Sigmoid colon (tissue), 4 donors: Measurements from ENCODE around the gene MAN2A2.

Experiments
- POLR2AphosphoS5 ChIP-seq, 4 donors: sonication (generic); formaldehyde crosslinking; IDR thresholded peaks; one replicate each; pipeline ENCODE4 v1.6.1; 2017; ENCODE audit warnings: antibody characterized with exemption in 4 of 4
- TF ChIP-seq, protein P1 (sequence below), 4 experiments: fragments of 450-650 bp in 3 of 4; fragments of 200-600 bp in 1 of 4; IDR thresholded peaks; one replicate each; pipeline ENCODE4 v1.5.1; 2016 to 2019; ENCODE audit warnings: antibody characterized with exemption in 4 of 4, mild to moderate bottlenecking in 3 of 4, moderate library complexity in 2 of 4

DNA sequence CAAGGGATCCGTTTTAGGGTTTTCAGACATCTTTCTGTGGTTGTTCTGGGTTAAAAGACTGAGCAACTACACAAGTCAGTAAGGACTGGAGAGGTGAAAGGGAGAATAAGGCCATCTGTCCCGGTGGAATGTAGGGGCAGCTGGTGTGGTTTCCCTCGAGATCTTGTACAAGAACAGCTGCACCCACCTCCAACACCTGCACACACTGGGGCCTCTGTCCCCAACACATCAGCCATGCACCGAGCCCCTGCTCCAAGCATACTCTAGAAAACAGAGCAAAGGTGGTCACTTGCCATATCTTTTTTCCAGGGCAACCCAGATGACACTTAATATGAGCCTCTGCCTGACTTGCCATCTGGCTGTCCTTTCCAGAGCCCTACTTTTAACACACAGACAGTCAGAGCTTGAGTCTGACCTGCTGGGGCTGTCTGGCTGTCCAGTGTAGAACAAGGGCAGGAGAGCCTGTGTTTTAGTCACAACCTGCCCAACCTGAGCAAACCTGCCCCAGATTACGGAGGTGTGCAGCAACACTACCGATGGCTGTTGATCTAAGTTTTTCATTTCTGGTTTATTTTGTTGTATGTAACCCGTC lies 12.2 kb downstream of the MAN2A2 start:
- TF ChIP-seq, protein P1, sequence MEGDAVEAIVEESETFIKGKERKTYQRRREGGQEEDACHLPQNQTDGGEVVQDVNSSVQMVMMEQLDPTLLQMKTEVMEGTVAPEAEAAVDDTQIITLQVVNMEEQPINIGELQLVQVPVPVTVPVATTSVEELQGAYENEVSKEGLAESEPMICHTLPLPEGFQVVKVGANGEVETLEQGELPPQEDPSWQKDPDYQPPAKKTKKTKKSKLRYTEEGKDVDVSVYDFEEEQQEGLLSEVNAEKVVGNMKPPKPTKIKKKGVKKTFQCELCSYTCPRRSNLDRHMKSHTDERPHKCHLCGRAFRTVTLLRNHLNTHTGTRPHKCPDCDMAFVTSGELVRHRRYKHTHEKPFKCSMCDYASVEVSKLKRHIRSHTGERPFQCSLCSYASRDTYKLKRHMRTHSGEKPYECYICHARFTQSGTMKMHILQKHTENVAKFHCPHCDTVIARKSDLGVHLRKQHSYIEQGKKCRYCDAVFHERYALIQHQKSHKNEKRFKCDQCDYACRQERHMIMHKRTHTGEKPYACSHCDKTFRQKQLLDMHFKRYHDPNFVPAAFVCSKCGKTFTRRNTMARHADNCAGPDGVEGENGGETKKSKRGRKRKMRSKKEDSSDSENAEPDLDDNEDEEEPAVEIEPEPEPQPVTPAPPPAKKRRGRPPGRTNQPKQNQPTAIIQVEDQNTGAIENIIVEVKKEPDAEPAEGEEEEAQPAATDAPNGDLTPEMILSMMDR (IDR thresholded peaks at IDR 0.05) = no peak
- TF ChIP-seq POLR2AphosphoS5 (IDR thresholded peaks at IDR 0.05) = no peak
